HG03521 (cell line): ENCODE data around the gene ARL8A.
"Not testable (repeated sequence)": the region's sequence is repeated elsewhere in the genome, so short reads cannot be mapped to it uniquely, and the experiment has no call there.

Experiments used
- ATAC-seq: cut with Tn5 transposase; IDR thresholded peaks from one replicate; pipeline ENCODE4 v1.9.1; 2021; ENCODE audit warnings: mild to moderate bottlenecking, moderate library complexity; ENCODE audit not compliant: unreplicated experiment

Gene ARL8A

DNA sequence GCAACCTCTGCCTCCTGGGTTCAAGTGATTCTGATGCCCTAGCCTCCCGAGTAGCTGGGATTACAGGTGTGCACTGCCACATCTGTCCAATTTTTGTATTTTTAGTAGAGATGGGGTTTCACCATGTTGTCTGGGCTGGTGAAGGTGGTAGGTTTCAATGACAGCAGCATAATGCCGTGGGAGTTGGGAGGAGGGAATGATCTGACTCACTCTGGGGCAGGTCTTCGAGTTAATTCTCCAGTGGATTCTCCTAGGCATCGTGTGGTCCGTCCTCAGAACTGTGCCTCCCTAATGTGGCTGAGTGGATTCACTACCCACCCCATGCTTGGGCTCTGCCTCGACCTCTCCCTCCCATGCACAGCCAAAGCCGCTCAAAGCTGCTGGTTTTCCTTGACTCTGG lies 23.5 kb downstream of the ARL8A start:
- ATAC-seq, result no peak

DNA sequence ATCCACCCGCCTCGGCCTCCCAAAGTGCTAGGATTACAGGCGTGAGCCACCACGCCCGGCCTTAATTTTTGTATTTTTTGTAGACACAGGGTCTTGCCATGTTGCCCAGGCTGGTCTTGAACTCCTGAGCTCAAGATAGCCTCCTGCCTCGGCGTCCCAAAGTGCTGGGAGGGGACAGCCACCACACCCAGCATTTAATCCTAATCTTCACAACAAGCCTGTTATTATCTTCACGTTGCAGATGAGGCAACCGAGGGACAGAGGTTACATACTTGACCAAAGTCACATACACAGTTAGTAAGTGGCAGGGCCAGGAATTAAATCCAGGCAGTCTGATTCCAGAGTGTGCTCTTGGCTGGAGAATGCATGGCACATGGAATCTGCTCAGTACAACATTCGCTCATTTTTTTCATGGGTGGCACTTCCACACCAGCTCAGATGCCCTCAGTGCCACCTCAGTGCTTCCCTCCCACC lies 26.6 kb downstream of the ARL8A start:
- ATAC-seq, result no peak

DNA sequence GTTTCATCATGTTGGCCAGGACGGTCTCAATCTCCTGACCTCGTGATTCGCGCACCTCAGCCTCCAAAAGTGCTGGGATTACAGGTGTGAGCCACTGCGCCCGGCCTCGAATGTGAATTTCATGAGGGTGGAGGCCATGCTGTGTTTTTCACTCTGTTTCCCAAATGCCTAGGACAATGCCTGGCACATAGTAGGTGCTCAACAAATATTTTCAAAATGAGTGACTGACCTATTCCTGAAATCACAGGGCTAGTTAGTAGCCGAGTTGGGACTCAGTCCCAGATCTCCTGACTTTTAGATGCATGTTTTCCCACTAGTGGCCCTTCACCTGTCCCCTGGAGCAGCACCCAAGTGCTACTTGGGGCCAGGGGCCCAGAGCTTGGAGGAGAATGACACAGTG lies 28.2 kb downstream of the ARL8A start:
- ATAC-seq, result no peak

DNA sequence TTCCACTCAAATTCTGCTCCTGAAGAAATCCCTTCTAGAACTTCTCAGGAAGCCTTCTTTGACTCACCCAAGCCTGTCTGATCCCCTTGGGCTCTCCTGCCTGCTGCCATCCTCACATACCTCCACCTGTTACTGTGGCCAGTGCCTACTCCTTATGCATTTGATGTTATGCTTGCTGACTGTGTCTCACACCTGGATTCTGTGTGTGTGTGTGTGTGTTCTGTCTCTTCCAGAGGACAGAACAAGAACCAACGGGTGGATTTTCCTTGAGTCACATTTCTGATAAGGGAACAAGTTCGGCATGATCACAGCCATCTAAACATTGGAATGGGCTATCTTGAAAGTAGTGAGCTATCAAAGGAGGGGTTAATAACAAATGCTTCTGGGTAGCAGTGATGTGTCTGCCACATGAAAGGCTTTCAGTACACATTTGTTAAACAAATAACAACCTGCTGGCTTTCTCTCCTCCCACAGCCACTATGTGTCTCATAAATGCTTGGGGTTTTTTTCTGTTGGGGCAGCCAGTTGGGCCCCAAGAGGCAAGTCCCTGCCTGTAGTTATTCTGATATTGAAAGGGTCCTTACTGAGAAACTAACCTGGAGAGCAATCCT lies 30.7 kb downstream of the ARL8A start:
- no peak for ATAC-seq

DNA sequence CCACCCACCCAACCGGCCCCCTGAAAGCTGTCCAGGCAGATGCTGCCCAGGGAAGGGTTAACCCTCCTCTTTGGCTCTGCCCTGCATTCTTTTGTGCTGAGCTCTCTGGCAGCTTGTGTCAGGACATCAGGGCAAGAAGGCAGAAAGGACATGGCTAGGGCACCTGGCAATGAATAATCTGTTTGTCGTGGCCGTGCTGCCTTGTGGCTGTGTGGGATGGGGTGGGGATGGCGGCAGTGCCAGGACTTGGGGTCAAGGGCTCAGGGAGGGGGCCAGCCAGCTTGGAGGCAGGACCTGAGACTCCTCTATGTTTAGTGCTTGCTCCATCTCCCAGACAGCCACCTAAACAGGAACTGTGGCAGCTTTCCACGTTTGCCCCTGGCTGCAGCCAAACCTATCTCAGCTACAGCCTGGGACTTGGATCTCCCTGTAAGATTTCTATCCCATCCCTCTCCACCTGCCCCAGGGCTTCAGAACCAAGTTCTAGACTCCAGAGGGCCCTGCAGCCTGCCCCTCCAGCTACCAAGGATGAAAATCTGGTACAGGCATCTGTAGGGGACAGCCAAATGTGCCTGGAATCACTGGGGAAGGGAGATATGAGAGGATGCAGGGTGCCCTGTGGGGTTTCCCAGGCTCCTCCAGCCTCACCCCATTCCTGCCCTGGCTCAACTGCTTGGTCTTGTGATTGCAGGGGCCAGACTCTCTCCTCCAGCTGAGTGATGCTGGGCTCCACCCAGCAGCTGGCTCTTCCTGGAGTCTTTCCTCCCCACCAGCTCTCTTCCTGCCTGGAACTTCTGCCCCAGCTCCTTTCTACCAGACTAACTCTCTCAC lies 31.5 kb downstream of the ARL8A start:
- ATAC-seq, result no peak

DNA sequence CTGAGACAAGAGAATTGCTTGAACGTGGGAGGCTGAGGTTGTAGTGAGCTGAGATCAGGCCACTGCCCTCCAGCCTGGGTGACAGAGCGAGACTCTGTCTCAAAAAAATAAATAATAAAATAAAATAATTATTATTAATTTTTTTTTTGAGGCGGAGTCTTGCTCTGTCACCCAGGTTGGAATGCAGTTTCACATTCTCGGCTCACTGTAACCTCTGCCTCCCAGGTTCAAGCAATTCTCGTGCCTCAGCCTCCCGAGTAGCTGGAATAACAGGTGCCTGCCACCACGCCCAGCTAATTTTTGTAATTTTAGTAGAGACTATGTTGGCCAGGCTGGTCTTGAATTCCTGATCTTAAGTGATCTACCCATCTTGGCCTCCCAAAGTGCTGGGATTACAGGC lies 32.9 kb downstream of the ARL8A start:
- not testable (repeated sequence) for ATAC-seq

DNA sequence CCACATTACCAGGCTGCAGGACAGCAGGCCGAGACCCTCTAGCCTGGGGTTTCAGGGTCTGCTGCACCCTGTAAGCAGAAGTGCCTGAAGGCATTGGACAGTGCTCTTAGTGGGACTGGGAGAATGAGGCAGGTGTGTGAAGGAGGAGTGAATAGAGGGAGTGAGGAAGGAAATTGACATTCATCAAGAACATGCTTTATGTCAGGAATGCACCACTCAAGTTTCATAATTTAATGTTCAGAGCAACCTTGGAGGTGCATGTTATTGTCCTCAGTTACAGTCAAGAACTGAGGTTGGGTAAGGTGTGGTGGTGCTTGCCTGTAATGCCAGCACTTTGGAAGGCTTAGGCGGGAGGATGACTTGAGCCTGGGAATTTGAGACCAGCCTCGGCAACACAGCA lies 33.6 kb downstream of the ARL8A start:
- no peak for ATAC-seq

DNA sequence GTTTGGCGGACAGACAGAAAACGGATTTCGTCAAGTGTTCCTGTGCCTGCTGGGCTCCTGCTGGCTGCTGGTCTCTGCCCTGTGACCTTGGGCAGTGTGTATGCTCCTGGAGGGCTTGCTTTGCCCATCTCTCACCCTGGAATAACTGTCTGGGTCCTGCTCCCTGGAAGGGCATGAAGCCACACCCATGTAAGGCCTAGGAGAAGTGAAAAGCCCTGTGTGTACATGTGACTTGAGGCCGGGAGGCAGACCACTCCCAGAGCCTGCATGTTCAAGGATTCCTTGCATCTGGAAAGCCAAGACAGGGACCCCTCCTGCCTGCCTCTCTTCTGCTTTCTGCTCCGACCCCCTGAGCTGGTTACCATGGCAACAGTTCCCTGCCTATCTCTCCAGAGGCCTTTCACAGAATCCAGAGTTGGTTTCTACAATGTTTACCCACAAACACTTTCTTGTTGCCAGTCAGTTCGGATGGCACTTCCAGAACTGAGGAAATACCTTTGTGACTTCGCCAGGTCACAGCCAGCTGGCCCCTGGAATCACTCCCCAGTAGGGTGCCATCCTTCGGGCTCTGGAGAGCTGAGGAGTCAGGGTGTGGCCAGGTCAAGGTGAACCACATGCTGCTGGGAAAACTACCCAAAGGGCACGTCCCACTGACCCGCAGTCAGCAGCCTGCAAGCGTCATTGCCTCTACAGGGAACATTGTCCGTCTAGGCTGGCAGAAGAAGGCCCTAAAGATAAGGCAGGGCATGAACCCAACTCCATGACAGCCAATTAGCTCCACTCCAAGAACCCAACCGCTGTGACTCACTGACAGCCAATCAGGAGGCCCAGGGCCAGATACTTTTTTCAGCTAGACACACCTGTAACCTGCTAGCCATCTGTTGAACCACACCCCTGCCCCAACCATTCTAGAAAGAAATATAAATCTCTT lies 36.5 kb downstream of the ARL8A start:
- ATAC-seq, result no peak

DNA sequence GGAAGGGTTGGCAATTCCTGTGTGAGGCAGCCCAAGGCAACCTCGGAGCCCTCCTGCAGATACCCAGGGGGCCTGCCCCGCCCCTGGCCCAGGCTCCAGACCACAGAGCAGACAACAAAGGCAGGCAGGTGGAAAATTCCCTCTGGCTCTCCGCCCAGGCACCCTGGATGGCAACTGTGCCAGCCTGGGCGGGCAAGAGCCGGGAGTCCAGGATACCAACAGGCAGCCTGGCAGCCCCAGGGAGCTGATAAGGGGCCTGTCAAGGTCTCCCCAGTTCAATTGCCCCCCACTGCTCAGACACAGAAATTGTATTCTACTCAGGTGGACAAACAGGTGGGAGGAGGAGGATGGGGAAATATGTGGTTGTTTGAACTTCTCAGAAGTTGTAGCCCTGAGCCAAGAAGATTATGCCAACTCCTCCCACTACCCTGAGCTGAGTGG lies 37.2 kb downstream of the ARL8A start:
- ATAC-seq, result no peak

DNA sequence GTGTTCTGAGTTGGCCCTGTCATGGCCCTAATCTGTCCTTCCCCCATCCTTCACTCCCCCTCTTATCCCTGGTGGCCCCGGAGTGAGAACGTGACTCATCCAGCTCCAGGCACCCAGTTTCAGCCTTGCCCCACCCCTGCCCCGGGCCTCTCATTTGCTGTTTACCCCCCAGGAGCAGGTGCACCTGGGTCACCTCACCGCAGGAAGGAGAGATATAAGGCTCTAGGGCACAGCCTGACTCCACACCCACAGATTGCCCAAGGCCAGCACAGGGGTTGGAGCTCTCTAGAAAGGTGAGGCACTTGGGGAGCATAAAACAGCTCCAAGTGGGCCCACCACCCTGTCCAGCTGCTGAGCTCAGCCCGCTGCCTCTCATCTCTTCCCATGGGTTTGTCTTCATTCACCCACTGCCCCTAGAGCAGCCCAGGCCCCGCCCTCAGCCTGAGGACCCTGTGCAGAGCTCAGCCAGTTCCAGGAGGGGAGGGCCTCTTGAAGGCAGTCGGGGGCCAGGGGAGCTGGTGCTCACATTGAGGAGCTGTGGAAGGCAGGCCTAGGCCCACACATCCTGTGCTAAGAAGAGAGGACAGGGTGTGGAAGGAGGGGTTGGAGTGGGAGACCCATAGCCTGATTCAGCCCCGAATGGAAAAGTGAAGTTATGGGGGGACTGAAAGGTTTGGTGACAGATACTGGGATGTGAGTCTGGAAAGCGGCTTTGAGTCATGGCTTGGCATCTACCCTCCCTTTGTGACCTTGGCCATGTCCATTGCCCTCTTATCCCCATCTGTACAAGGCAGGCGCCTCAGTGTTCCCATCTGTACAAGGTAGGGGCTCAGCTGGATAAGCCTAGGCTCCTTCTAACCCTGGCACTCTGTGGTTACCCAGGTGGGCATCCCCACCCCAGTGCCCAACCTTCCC lies 37.9 kb downstream of the ARL8A start:
- no peak for ATAC-seq

DNA sequence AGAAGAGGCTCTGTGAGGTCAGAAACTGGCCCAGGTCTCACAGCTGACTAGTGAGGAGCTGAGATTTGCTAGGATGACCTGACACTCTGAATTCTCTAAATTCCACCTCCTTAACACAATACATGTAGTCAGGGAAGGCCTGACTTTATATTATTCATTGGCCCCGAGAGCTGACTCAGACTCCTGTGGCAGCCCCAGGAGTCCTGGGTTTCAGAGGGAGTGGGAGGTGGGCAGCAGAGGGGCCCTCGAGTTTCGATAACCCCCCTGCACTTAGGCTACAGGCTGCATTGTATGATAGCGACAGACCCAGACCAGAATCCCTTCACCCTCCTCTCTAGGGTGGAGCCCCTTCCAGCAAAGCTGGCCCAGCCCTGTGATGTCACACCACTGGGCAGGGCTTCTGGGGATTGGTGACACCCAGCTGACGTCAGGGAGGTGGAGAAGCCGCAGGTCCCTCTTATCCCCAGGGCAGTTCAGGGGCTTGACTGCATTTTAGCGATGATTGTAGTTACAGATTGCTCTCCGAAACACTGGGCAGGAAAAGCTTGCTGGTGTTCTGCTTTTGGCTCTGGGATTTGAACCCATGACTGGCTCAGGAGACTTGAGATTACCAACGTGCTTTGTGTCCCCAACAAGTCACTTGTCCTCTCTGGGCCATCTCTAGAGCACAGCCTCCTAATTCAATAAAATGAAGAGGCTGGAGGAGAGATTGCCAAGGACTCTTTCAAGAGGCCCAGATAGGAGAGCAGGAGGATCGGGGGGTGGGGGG lies 38.8 kb downstream of the ARL8A start:
- no peak for ATAC-seq

DNA sequence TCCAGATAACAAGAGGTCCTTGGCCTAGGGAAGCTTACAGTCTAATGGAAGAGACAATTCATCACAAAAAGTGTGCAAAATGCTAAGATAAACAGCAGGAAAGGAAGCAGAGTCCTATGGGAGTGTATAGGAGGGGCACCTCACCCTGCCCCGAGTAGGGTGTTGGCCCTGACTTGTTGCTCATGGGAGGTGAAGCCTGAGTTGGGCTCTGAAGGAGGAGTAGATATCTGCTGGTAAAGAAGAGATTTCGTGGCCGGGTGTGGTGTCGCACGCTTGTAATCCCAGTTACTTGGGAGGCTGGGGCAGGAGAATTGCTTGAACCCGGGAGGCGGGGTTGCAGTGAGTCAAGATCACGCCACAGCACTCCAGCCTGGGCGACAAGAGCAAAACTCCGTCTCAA lies 40.5 kb downstream of the ARL8A start:
- no peak for ATAC-seq

DNA sequence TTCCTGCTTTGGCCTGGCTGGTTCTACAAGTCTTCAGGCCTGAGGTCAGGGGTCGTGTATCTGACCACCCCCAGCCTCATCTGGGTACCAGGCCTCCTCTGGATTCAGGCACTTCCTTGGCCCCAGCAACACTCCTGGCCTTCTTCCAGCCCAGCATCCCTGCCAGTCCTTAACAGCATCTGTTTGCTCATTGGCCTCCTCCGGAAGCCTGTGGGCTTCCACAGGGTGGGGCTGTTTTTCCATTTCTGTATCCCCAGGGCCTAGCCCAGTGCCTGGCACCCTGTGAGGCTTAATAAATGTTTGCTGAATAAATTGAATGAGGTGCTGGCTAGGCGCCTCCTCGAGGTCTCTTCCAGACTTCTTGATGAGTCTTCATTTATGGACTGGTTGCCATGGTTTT lies 43.4 kb downstream of the ARL8A start:
- ATAC-seq, result no peak

DNA sequence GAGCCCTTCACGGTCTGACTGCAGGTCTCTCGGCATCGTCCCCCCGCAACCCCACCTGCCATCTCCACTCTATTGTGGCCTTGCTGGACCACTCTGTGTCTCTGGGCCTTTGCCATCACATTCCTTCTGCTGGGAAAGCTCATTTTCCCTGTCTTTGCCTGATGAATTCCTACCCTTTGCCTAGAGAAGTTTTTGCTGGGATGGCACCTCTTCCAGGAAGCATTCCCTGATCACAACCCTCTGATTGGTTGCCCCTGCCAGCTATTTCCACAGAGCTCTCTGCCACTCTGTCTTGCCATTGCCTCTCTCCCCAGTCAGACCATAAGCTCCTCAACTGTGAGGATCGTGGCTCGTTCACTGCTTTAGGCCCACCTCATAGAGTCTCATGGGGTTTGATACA lies 50.7 kb downstream of the ARL8A start:
- no peak for ATAC-seq

DNA sequence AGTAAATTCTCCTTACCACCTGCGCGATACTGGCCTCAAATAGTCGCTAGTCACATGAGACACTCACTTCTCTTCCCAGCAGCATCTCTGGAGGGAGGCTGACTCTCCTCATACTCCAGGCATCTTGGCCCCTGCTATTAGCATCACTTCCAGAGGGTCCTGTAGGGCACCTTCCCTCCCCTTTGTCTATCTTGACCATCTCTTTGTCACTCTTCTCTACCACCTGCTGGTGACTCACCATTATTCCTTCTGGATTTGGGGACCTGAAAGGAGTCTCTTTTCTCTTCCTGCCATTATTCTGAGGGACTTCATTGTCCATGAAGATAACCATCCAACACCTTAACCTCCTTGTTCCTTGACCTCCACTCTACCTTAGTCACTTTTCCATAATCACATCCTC lies 53.5 kb downstream of the ARL8A start:
- ATAC-seq, result no peak

DNA sequence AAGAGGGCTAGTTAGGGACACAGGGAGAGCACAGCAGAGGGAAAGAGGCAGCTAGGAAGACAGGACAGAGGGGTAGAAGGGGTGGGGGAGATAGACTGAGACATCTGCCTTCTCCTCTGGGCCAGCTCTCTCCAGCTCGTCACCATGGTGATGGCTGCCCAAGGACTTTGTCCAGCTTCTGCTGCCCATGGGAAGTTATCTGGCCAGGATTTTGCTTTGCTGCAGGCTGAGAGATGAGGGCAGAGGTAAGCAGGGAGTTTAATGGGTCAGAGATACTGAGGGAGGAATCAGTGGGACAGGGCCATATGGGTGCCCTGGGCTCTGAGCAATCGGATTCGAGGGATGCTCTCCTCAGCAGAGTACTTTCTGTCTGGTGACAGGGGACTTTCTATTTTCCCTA lies 56.3 kb downstream of the ARL8A start:
- no peak for ATAC-seq

DNA sequence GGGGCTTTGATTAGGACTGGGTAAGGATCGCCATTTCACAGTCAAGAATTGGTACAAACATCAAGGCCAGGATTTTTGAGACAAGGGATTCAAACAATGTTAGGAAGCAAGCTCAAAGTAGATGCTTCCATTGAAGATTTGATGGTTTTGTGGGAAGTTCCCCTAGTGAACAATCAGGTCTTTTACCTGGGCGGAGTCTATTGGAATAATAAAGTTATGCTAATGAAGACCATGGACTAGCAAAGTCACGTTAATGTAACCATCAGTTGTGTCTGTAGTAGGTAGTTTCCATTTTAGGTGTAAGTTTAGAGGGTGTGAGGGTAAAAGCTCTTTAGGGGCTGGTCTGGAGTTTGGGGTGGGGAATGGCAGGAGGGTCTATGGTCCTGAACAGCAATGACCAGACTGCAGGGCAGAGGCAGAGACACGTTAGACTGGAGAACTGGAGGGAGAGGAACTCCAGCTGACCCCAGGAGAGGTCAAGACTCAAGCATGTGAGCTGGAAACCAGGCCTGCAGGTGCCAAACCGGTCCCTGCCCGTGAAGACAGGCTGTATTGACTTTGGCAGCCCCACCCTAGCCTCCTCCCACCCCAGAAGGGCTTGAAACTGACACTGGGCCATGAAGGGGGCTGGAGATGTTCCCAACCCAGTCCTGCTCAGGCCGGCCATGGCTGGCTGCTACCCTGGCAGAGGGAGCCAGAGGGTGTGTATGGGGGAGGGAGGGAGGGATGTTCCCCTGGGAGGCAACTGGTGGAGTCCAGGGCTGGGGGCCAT lies 57.8 kb downstream of the ARL8A start:
- ATAC-seq, result no peak

DNA sequence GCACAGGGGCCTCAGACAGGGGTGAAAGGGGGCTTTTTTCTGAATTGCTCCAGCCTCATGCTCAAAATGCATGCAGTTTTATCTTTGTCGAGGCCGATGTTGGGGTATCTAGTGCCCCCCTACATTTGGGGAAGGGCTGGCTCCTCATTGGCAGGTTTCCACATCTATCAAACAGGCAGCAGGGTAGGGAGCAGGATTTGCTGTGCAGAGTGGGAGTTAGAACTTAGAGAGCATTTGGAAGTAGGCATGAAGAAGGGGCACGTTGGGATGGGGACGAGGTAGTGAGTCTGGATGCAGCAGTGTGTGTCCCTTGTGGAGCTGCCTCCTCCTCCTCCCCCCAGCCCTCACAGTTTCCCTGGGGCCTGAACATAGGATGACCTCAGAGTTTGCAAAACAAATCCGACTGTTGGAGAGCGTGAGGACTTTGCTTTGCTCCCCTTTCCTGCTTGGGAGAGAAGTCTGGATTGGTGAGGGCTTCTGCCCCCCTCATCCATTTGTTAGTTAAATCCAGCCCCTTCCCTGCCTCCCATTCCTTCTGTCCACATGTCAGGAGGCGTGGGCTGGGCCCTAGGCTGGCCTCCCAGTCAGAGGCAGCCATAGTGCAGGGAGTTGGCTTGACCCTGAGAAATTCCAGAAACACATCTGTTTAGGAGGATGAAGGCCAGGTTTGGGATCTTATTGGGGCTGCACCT lies 58.7 kb downstream of the ARL8A start:
- no peak for ATAC-seq
